Measurements from ENCODE around the gene LTK. TPM values are rescaled to one million over a fixed set of nuclear protein-coding genes. Genes with fewer than 3 reads are reported as not detected.
A peak's percentile ranks its signal among the peaks of the same experiment; 100 is the strongest.

Gene LTK
- total RNA-seq, 1 experiment from 2014 or later, result not detected

- TF ChIP-seq POLR2AphosphoS5 (IDR thresholded peaks at IDR 0.05; ENCODE audit: low read depth, low read length), result no peak
- TF ChIP-seq SIN3A (IDR thresholded peaks at IDR 0.05; ENCODE audit: borderline replicate concordance, insufficient read depth, low read depth, low read length), result no peak
- no peak for TF ChIP-seq TCF7L2 (IDR thresholded peaks at IDR 0.05; ENCODE audit: low read depth, low read length)
- no peak for TF ChIP-seq REST (IDR thresholded peaks at IDR 0.05; ENCODE audit: insufficient read depth in 1 of 2, low read depth in 2 of 2, low read length in 1 of 2)
- TF ChIP-seq CTCF (IDR thresholded peaks at IDR 0.05), result no peak
- in situ Hi-C loops (cut with HindIII; ENCODE audit: low pct_unique_long_range_greater_than_20kb, low sequenced_read_pairs) (no loop called here), intact Hi-C loops (cut with micrococcal nuclease; ENCODE audit: unreplicated experiment) (no loop called here)
- H3K27me3 ChIP-seq (ENCODE audit: control insufficient read depth, insufficient read depth, low read length), result no peaks in the 10 kb centered on the region
- no peak overlapping the region for H3K4me3 ChIP-seq (ENCODE audit: low read depth in 2 of 2, low read length in 2 of 2)
- no TSS peak for BruUV-seq (replicated peaks)
- no peaks in the 10 kb centered on the region for H3K36me3 ChIP-seq (ENCODE audit: control insufficient read depth, insufficient read depth, low read length)
- no peak for ATAC-seq
- peaks cover 8% of the 10 kb centered on the region for H3K4me1 ChIP-seq (ENCODE audit: control insufficient read depth, insufficient read depth, low read length)
- CTCF ChIA-PET, result interaction anchor here (0.6 to 0.7 kb wide), 2 partner anchors 125 to 379 kb away, joined by 4 to 8 read pairs; no protein-coding TSS in a partner anchor
- POLR2A ChIA-PET, result no interaction called here
- no peak overlapping the region for H3K27ac ChIP-seq (ENCODE audit: low read length)
- H3K9me3 ChIP-seq (ENCODE audit: control insufficient read depth, insufficient read depth, low read depth, low read length), result no peaks in the 10 kb centered on the region
- no peak for DNase-seq (ENCODE audit: low read depth, low spot score)
These were observed 36.6 kb upstream of the LTK start for GRCh38 chr15:41550066-41550775.

GRCh38 chr15:41546851-41547786 is 33.5 kb upstream of the LTK start:
- no TSS peak for BruUV-seq (replicated peaks)
- Histone ChIP-seq H3K27me3 (ENCODE audit: control insufficient read depth, insufficient read depth, low read length) (no peaks in the 10 kb centered on the region), H3K9me3 (ENCODE audit: control insufficient read depth, insufficient read depth, low read depth, low read length) (no peaks in the 10 kb centered on the region), H3K36me3 (ENCODE audit: control insufficient read depth, insufficient read depth, low read length) (peaks cover 5% of the 10 kb centered on the region; the same call in 1 of the 2 replicates), H3K4me1 (ENCODE audit: control insufficient read depth, insufficient read depth, low read length) (peaks cover 12% of the 10 kb centered on the region), H3K27ac (ENCODE audit: low read length) (peak overlapping the region; percentile 29; the same call in 1 of the 2 replicates), H3K4me3 (ENCODE audit: low read depth in 2 of 2, low read length in 2 of 2) (no peak overlapping the region)
- intact Hi-C loops (cut with micrococcal nuclease; ENCODE audit: unreplicated experiment), result no loop called here
- ATAC-seq, result peak; percentile 62
- no peak for TF ChIP-seq TCF7L2 (IDR thresholded peaks at IDR 0.05; ENCODE audit: low read depth, low read length)
- TF ChIP-seq SIN3A (IDR thresholded peaks at IDR 0.05; ENCODE audit: borderline replicate concordance, insufficient read depth, low read depth, low read length), result no peak
- TF ChIP-seq CTCF (IDR thresholded peaks at IDR 0.05), result no peak
- TF ChIP-seq REST (IDR thresholded peaks at IDR 0.05; ENCODE audit: insufficient read depth in 1 of 2, low read depth in 2 of 2, low read length in 1 of 2), result no peak
- in situ Hi-C loops (cut with HindIII; ENCODE audit: low pct_unique_long_range_greater_than_20kb, low sequenced_read_pairs), result no loop called here
- CTCF ChIA-PET, result no interaction called here
- DNase-seq (ENCODE audit: low read depth, low spot score), result no peak
- POLR2A ChIA-PET, result interaction anchor here (0.6 kb wide), 1 partner anchor 710 kb away, joined by 11 read pairs; no protein-coding TSS in a partner anchor
